Activated CD4-positive, alpha-beta memory T cell treated with anti-CD3 and anti-CD28 coated beads, Interleukin-2, amount 10 ng/mL, durations not matched to agents 7 days and 5 days (primary cell): ENCODE results near the gene EEA1. TPM values are rescaled to one million over a fixed set of nuclear protein-coding genes. Genes with fewer than 3 reads are reported as not detected.

Experiments used
- CTCF ChIA-PET: fragments of 350-600 bp; sonication (Branson Sonifier 250); formaldehyde crosslinking; loops from one replicate; lab custom pipeline; 2021; ENCODE audit warnings: antibody characterized with exemption, inconsistent platforms; lab: Charles Lee
- POLR2A ChIA-PET: fragments of 350-600 bp; sonication (Branson Sonifier 250); formaldehyde crosslinking; loops from one replicate; lab custom pipeline; 2021; ENCODE audit warnings: antibody characterized with exemption; lab: Charles Lee
- DNase-seq: peaks from one replicate; pipeline ENCODE4 v3.0.0-alpha.2; 2020
- H3K27ac Mint-ChIP-seq: one replicate; pipeline ENCODE4 v1.8.0; 2021; ENCODE audit warnings: mild to moderate bottlenecking, mixed read lengths
- H3K27me3 Mint-ChIP-seq: one replicate; pipeline ENCODE4 v1.8.0; 2021; ENCODE audit warnings: mixed read lengths
- H3K36me3 Mint-ChIP-seq: one replicate; pipeline ENCODE4 v1.8.0; 2021; ENCODE audit warnings: low read depth, mixed read lengths
- H3K4me1 Mint-ChIP-seq: one replicate; pipeline ENCODE4 v1.8.0; 2021; ENCODE audit warnings: mixed read lengths
- H3K4me3 Mint-ChIP-seq: one replicate; pipeline ENCODE4 v1.8.0; 2021; ENCODE audit warnings: mild to moderate bottlenecking, mixed read lengths
- H3K9me3 Mint-ChIP-seq: one replicate; pipeline ENCODE4 v1.8.0; 2021; ENCODE audit warnings: mixed read lengths
- total RNA-seq, 2 experiments: library from RNA; stranded (reverse); gene quantifications; one replicate each; pipeline ENCODE4 v1.2.3, GENCODE V29; 2021

The EEA1 gene
- total RNA-seq, 2 experiments from 2014 or later = 12.6 to 16.1 TPM

GRCh38 chr12:92861381-92861780, 67.7 kb downstream of the EEA1 start:
- Mint-ChIP-seq H3K9me3 (no peaks in the 10 kb centered on the region), H3K27ac (no peak overlapping the region), H3K27me3 (no peaks in the 10 kb centered on the region), H3K4me1 (no peaks in the 10 kb centered on the region), H3K4me3 (no peak overlapping the region), H3K36me3 (peaks cover 33% of the 10 kb centered on the region)
- CTCF ChIA-PET = no interaction called here
- DNase-seq = no peak
- POLR2A ChIA-PET = no interaction called here

DNA sequence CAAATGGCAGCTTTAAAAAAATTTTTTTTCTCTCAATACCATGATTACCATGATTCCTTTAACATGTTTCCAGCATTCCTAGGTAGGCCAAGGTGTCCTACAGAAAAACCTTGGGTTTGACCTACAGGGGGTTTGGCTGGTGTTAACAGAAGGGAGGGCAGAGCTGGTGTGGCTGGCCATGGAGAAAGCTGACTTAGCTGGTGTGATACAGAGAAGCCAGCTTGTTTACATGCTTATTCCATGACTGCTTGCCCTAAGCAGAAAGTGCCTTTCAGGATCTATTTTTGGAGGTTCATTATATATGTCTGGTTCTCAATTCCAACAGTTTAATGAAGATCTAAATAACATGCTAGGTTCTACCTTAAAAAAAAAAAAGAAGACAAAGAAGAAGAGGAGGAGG, 68.6 kb downstream of the EEA1 start:
- Mint-ChIP-seq H3K27ac (no peak overlapping the region), H3K4me1 (no peaks in the 10 kb centered on the region), H3K27me3 (no peaks in the 10 kb centered on the region), H3K4me3 (no peak overlapping the region), H3K36me3 (peaks cover 33% of the 10 kb centered on the region), H3K9me3 (no peaks in the 10 kb centered on the region)
- no peak for DNase-seq
- CTCF ChIA-PET = interaction anchor here (0.9 to 1.3 kb wide), 2 partner anchors 10 to 11 kb away, joined by 3 to 4 read pairs; no protein-coding TSS in a partner anchor
- POLR2A ChIA-PET = no interaction called here

- no peak for DNase-seq
- Mint-ChIP-seq H3K27me3 (no peaks in the 10 kb centered on the region), H3K27ac (no peak overlapping the region), H3K4me1 (no peaks in the 10 kb centered on the region), H3K4me3 (no peak overlapping the region), H3K9me3 (no peaks in the 10 kb centered on the region), H3K36me3 (peaks cover 33% of the 10 kb centered on the region)
- CTCF ChIA-PET = interaction anchor here (0.6 to 1.3 kb wide), 3 partner anchors 9 to 35 kb away, joined by 3 to 4 read pairs (median 3); no protein-coding TSS in a partner anchor
- POLR2A ChIA-PET = interaction anchor here (0.6 kb wide), 1 partner anchor 74 kb away, joined by 4 read pairs; no protein-coding TSS in a partner anchor
Observed at GRCh38 chr12:92859650-92860386, 69.3 kb downstream of the EEA1 start.

DNA sequence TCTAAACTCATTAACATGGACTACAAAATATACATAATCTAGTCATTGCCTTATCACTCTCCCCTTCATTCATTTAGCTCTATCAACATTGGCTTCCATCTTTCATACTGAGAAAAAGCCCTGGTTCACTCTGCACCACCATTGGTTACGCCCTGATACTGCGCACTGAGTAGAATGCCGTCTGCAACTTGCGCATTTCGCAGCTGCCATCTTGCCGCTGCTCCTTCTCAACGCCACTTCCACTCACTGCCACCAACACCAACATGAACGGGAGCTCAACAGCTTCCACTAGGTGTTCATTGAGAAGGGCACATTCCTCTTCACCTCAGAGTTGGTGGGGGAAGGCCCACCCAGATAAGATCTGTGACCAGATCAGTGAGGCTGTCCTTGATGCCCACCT, 71.3 kb downstream of the EEA1 start:
- DNase-seq = no peak
- H3K36me3 Mint-ChIP-seq = peaks cover 28% of the 10 kb centered on the region
- no peaks in the 10 kb centered on the region for H3K4me1 Mint-ChIP-seq
- no peaks in the 10 kb centered on the region for H3K27me3 Mint-ChIP-seq
- H3K9me3 Mint-ChIP-seq = no peaks in the 10 kb centered on the region
- no peak overlapping the region for H3K4me3 Mint-ChIP-seq
- H3K27ac Mint-ChIP-seq = no peak overlapping the region
- POLR2A ChIA-PET = no interaction called here
- CTCF ChIA-PET = no interaction called here

- Mint-ChIP-seq H3K36me3 (peaks cover 20% of the 10 kb centered on the region), H3K27me3 (no peaks in the 10 kb centered on the region), H3K9me3 (no peaks in the 10 kb centered on the region), H3K27ac (no peak overlapping the region), H3K4me3 (no peak overlapping the region), H3K4me1 (no peaks in the 10 kb centered on the region)
- DNase-seq = no peak
- ChIA-PET CTCF (no interaction called here), POLR2A (no interaction called here)
Observed at GRCh38 chr12:92854344-92854743, 74.8 kb downstream of the EEA1 start.

- Mint-ChIP-seq H3K36me3 (peaks cover 5% of the 10 kb centered on the region), H3K27me3 (no peaks in the 10 kb centered on the region), H3K27ac (no peak overlapping the region), H3K4me1 (no peaks in the 10 kb centered on the region), H3K4me3 (no peak overlapping the region), H3K9me3 (no peaks in the 10 kb centered on the region)
- no peak for DNase-seq
- CTCF ChIA-PET = no interaction called here
- POLR2A ChIA-PET = no interaction called here
Observed at GRCh38 chr12:92848740-92849139, 80.4 kb downstream of the EEA1 start.

DNA sequence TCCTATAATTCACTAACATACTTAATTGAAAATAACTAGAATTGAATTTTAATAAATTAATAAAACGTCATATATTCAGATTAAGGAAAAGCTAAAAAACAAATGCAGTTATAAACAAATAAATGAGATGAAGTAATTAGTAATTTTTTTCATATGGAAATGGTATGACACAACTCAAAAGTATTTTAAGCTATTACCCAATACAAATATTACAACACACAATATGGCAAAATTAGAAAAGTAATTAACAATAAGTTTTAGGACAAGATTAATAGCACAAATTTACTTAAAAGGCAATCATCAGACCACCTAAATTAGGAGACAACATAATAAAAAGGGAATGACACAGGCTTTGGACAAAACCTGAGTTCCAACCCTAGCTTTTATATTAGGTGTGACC, 81.7 kb downstream of the EEA1 start:
- no peak overlapping the region for H3K4me3 Mint-ChIP-seq
- H3K9me3 Mint-ChIP-seq = no peaks in the 10 kb centered on the region
- H3K36me3 Mint-ChIP-seq = peaks cover 5% of the 10 kb centered on the region
- H3K27ac Mint-ChIP-seq = no peak overlapping the region
- POLR2A ChIA-PET = no interaction called here
- H3K27me3 Mint-ChIP-seq = no peaks in the 10 kb centered on the region
- CTCF ChIA-PET = no interaction called here
- H3K4me1 Mint-ChIP-seq = no peaks in the 10 kb centered on the region
- DNase-seq = no peak

DNA sequence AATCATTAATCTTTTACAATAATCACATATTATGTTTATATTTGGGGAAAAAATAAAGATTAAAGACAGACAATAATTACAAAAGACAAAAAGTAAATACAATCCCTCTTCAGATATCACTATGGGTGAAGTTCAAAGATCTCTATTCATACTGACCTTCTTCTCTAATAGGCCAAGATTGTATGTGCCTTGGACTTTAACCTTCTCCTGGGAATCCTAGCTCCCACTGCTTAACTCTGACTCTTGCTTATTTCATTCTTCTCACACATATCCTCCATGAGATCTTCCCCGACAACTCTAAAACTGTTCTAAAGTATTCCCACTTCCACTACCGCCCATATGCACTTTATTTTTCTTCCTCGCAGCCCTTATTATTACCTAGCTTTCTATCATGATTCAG, 83.8 kb downstream of the EEA1 start:
- DNase-seq = no peak
- ChIA-PET CTCF (no interaction called here), POLR2A (no interaction called here)
- no peak overlapping the region for H3K27ac Mint-ChIP-seq
- H3K9me3 Mint-ChIP-seq = no peaks in the 10 kb centered on the region
- peaks cover 7% of the 10 kb centered on the region for H3K36me3 Mint-ChIP-seq
- no peaks in the 10 kb centered on the region for H3K27me3 Mint-ChIP-seq
- no peaks in the 10 kb centered on the region for H3K4me1 Mint-ChIP-seq
- no peak overlapping the region for H3K4me3 Mint-ChIP-seq

GRCh38 chr12:92844151-92844763, 84.8 kb downstream of the EEA1 start:
- Mint-ChIP-seq H3K27ac (no peak overlapping the region), H3K27me3 (no peaks in the 10 kb centered on the region), H3K9me3 (no peaks in the 10 kb centered on the region), H3K36me3 (peaks cover 5% of the 10 kb centered on the region), H3K4me3 (no peak overlapping the region), H3K4me1 (no peaks in the 10 kb centered on the region)
- ChIA-PET POLR2A (no interaction called here), CTCF (no interaction called here)
- DNase-seq = no peak

- CTCF ChIA-PET = interaction anchor here (0.7 kb wide), 2 partner anchors 13 to 458 kb away, joined by 3 to 4 read pairs; no protein-coding TSS in a partner anchor
- H3K27me3 Mint-ChIP-seq = no peaks in the 10 kb centered on the region
- no peak for DNase-seq
- H3K36me3 Mint-ChIP-seq = peaks cover 3% of the 10 kb centered on the region
- H3K4me3 Mint-ChIP-seq = no peak overlapping the region
- POLR2A ChIA-PET = no interaction called here
- no peak overlapping the region for H3K27ac Mint-ChIP-seq
- no peaks in the 10 kb centered on the region for H3K9me3 Mint-ChIP-seq
- no peaks in the 10 kb centered on the region for H3K4me1 Mint-ChIP-seq
Observed at GRCh38 chr12:92829686-92830282, 99.3 kb downstream of the EEA1 start.

DNA sequence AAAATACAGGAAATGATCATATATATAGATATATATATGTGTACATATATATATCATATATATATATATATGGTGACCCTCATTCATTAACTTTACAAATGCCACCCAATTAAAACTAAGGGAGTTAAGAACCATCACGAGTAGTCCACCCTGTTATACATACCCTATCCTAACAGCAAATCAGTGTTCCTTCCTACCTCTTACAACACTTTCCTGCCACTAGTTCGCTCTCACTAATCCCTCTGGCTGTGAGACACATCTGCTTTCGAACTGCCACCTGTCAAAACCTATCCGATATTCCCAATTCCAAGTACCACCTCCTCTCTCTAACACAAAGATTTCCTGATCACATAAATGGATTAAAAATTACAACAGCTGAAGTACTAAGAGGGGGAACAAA, 100.5 kb downstream of the EEA1 start:
- ChIA-PET CTCF (no interaction called here), POLR2A (no interaction called here)
- H3K9me3 Mint-ChIP-seq = no peaks in the 10 kb centered on the region
- no peak for DNase-seq
- peaks cover 3% of the 10 kb centered on the region for H3K36me3 Mint-ChIP-seq
- H3K4me3 Mint-ChIP-seq = no peak overlapping the region
- H3K4me1 Mint-ChIP-seq = no peaks in the 10 kb centered on the region
- no peaks in the 10 kb centered on the region for H3K27me3 Mint-ChIP-seq
- no peak overlapping the region for H3K27ac Mint-ChIP-seq

- POLR2A ChIA-PET = no interaction called here
- H3K36me3 Mint-ChIP-seq = peaks cover 3% of the 10 kb centered on the region
- H3K4me1 Mint-ChIP-seq = no peaks in the 10 kb centered on the region
- peak; percentile 25 for DNase-seq
- CTCF ChIA-PET = interaction anchor here (0.8 to 1.1 kb wide), 5 partner anchors 11 to 689 kb away, joined by 3 to 5 read pairs (median 3); no protein-coding TSS in a partner anchor
- no peaks in the 10 kb centered on the region for H3K27me3 Mint-ChIP-seq
- no peaks in the 10 kb centered on the region for H3K9me3 Mint-ChIP-seq
- H3K27ac Mint-ChIP-seq = no peak overlapping the region
- H3K4me3 Mint-ChIP-seq = no peak overlapping the region
Observed at GRCh38 chr12:92827836-92828431, 101.2 kb downstream of the EEA1 start.

GRCh38 chr12:92821142-92821541, 108.0 kb downstream of the EEA1 start:
- CTCF ChIA-PET = no interaction called here

More at GRCh38 chr12:92821142-92821541, 108.0 kb downstream of the EEA1 start:
- Mint-ChIP-seq H3K27me3 (no peaks in the 10 kb centered on the region), H3K27ac (no peak overlapping the region), H3K4me1 (no peaks in the 10 kb centered on the region), H3K36me3 (no peaks in the 10 kb centered on the region), H3K4me3 (no peak overlapping the region), H3K9me3 (no peaks in the 10 kb centered on the region)
- DNase-seq = no peak
- POLR2A ChIA-PET = no interaction called here
